Rectal smooth muscle tissue (tissue), 1 donor: ENCODE results near the gene TRIM40.

Experiments used
- H3K27ac ChIP-seq: one replicate; pipeline ENCODE4 v1.7.0; 2013; ENCODE audit warnings: low read depth, low read length, inconsistent platforms
- H3K27me3 ChIP-seq: one replicate; pipeline ENCODE4 v1.7.0; 2013; ENCODE audit warnings: low read length; ENCODE audit not compliant: control insufficient read depth, insufficient read depth
- H3K36me3 ChIP-seq: one replicate; pipeline ENCODE4 v1.7.0; 2013; ENCODE audit warnings: low read length; ENCODE audit not compliant: control insufficient read depth, insufficient read depth
- H3K4me1 ChIP-seq: one replicate; pipeline ENCODE4 v1.7.0; 2013; ENCODE audit warnings: low read length; ENCODE audit not compliant: control insufficient read depth, insufficient read depth
- H3K4me3 ChIP-seq: one replicate; pipeline ENCODE4 v1.7.0; 2013; ENCODE audit warnings: low read length
- H3K9ac ChIP-seq: one replicate; pipeline ENCODE4 v1.7.0; 2013; ENCODE audit warnings: low read length

The TRIM40 gene

GRCh38 chr6:30155520-30156261 lies 19.8 kb downstream of the TRIM40 start:
- H3K9ac ChIP-seq: no peak overlapping the region
- H3K36me3 ChIP-seq: no peaks in the 10 kb centered on the region
- no peaks in the 10 kb centered on the region for H3K4me1 ChIP-seq
- no peak overlapping the region for H3K4me3 ChIP-seq
- H3K27me3 ChIP-seq: no peaks in the 10 kb centered on the region
- no peak overlapping the region for H3K27ac ChIP-seq

GRCh38 chr6:30156262-30156599 lies 20.3 kb downstream of the TRIM40 start:
- no peaks in the 10 kb centered on the region for H3K27me3 ChIP-seq
- H3K4me1 ChIP-seq: no peaks in the 10 kb centered on the region
- H3K27ac ChIP-seq: no peak overlapping the region
- H3K4me3 ChIP-seq: no peak overlapping the region
- H3K9ac ChIP-seq: no peak overlapping the region
- H3K36me3 ChIP-seq: no peaks in the 10 kb centered on the region

GRCh38 chr6:30156774-30157173 lies 20.8 kb downstream of the TRIM40 start:
- Histone ChIP-seq H3K27ac (no peak overlapping the region), H3K27me3 (no peaks in the 10 kb centered on the region)

GRCh38 chr6:30157581-30157980 lies 21.6 kb downstream of the TRIM40 start:
- Histone ChIP-seq H3K27ac (no peak overlapping the region), H3K4me3 (no peak overlapping the region), H3K36me3 (no peaks in the 10 kb centered on the region), H3K27me3 (no peaks in the 10 kb centered on the region), H3K4me1 (no peaks in the 10 kb centered on the region), H3K9ac (no peak overlapping the region)

More at GRCh38 chr6:30156774-30157173, 20.8 kb downstream of the TRIM40 start:
- H3K9ac ChIP-seq: no peak overlapping the region
- no peak overlapping the region for H3K4me3 ChIP-seq
- no peaks in the 10 kb centered on the region for H3K4me1 ChIP-seq
- no peaks in the 10 kb centered on the region for H3K36me3 ChIP-seq

- H3K4me3 ChIP-seq: no peak overlapping the region
- H3K27me3 ChIP-seq: no peaks in the 10 kb centered on the region
- no peaks in the 10 kb centered on the region for H3K36me3 ChIP-seq
- H3K27ac ChIP-seq: no peak overlapping the region
- no peak overlapping the region for H3K9ac ChIP-seq
- no peaks in the 10 kb centered on the region for H3K4me1 ChIP-seq
Observed at GRCh38 chr6:30157999-30158398, 22.1 kb downstream of the TRIM40 start.

GRCh38 chr6:30158475-30159040 lies 22.6 kb downstream of the TRIM40 start:
- no peak overlapping the region for H3K9ac ChIP-seq
- H3K4me1 ChIP-seq: no peaks in the 10 kb centered on the region
- no peaks in the 10 kb centered on the region for H3K36me3 ChIP-seq
- H3K27ac ChIP-seq: no peak overlapping the region
- H3K27me3 ChIP-seq: no peaks in the 10 kb centered on the region
- no peak overlapping the region for H3K4me3 ChIP-seq

GRCh38 chr6:30160008-30160784 lies 24.3 kb downstream of the TRIM40 start:
- Histone ChIP-seq H3K36me3 (no peaks in the 10 kb centered on the region), H3K4me1 (no peaks in the 10 kb centered on the region), H3K27me3 (no peaks in the 10 kb centered on the region), H3K27ac (no peak overlapping the region), H3K4me3 (no peak overlapping the region), H3K9ac (no peak overlapping the region)

GRCh38 chr6:30160785-30161531 lies 25.0 kb downstream of the TRIM40 start, which contains the start of gene TRIM10:
Gene TRIM10 (minus strand): TSS chr6:30161211. CDS start chr6:30160858, 353 bp downstream.
- Histone ChIP-seq H3K4me1 (no peaks in the 10 kb centered on the region), H3K9ac (no peak within 1 kb of the TSS), H3K27ac (no peak within 1 kb of the TSS), H3K4me3 (no peak within 1 kb of the TSS), H3K36me3 (no peaks in the 10 kb centered on the region), H3K27me3 (no peaks in the 10 kb centered on the region)

GRCh38 chr6:30162265-30163089 lies 26.5 kb downstream of the TRIM40 start:
- Histone ChIP-seq H3K27ac (no peak overlapping the region), H3K9ac (no peak overlapping the region)

GRCh38 chr6:30163090-30163917 lies 27.4 kb downstream of the TRIM40 start, which contains the start of gene TRIM15:
Gene TRIM15 (plus strand): TSS chr6:30163546. CDS start chr6:30163685, 139 bp downstream.
- H3K27me3 ChIP-seq: peaks cover under 1% of the 10 kb centered on the region
- H3K4me1 ChIP-seq: no peaks in the 10 kb centered on the region
- no peak within 1 kb of the TSS for H3K27ac ChIP-seq
- H3K9ac ChIP-seq: no peak within 1 kb of the TSS
- H3K4me3 ChIP-seq: peak within 1 kb of the TSS; percentile 57
- no peaks in the 10 kb centered on the region for H3K36me3 ChIP-seq

More at GRCh38 chr6:30162265-30163089, 26.5 kb downstream of the TRIM40 start:
- H3K4me3 ChIP-seq: no peak overlapping the region
- H3K4me1 ChIP-seq: no peaks in the 10 kb centered on the region
- no peaks in the 10 kb centered on the region for H3K27me3 ChIP-seq
- H3K36me3 ChIP-seq: no peaks in the 10 kb centered on the region
